ENCODE results near the gene CLTB.

Gene CLTB

GRCh38 chr5:176432707-176433106, 16.4 kb upstream of the CLTB start:
- Histone ChIP-seq H3K36me3 (ENCODE audit: control insufficient read depth, low read length) (no peaks in the 10 kb centered on the region), H3K4me3 (ENCODE audit: low read length) (no peak overlapping the region), H3K27ac (ENCODE audit: low read depth, low read length) (no peak overlapping the region), H3F3A (ENCODE audit: control insufficient read depth, insufficient read depth) (no peaks in the 10 kb centered on the region), H3K9me2 (replicated peaks; ENCODE audit: control insufficient read depth, low read length) (no peaks in the 10 kb centered on the region), H4K20me1 (ENCODE audit: control insufficient read depth, insufficient read depth, low read depth, low read length) (no peaks in the 10 kb centered on the region), H3K9me3 (ENCODE audit: control insufficient read depth, insufficient read depth, low read length) (no peaks in the 10 kb centered on the region), H3K27me3 (ENCODE audit: control insufficient read depth, low read length) (peaks cover 10% of the 10 kb centered on the region), H3K4me1 (ENCODE audit: control insufficient read depth, low read length) (peaks cover 10% of the 10 kb centered on the region), H3K4me2 (ENCODE audit: low read length) (no peak overlapping the region), H3K79me2 (ENCODE audit: control insufficient read depth, low read length) (no peaks in the 10 kb centered on the region)
- no peak for TF ChIP-seq EZH2phosphoT487 (IDR thresholded peaks at IDR 0.05; ENCODE audit: borderline replicate concordance, low read length)
- TF ChIP-seq CTCF (IDR thresholded peaks at IDR 0.05; ENCODE audit: low read depth, low read length, poor library complexity, severe bottlenecking): no peak

GRCh38 chr5:176429972-176430371, 13.6 kb upstream of the CLTB start:
- Histone ChIP-seq H4K20me1 (ENCODE audit: control insufficient read depth, insufficient read depth, low read depth, low read length) (no peaks in the 10 kb centered on the region), H3K4me2 (ENCODE audit: low read length) (no peak overlapping the region), H3F3A (ENCODE audit: control insufficient read depth, insufficient read depth) (no peaks in the 10 kb centered on the region), H3K4me3 (ENCODE audit: low read length) (no peak overlapping the region), H3K9me3 (ENCODE audit: control insufficient read depth, insufficient read depth, low read length) (no peaks in the 10 kb centered on the region), H3K79me2 (ENCODE audit: control insufficient read depth, low read length) (no peaks in the 10 kb centered on the region), H3K27me3 (ENCODE audit: control insufficient read depth, low read length) (peaks cover 5% of the 10 kb centered on the region; the same call in 1 of the 2 replicates), H3K9me2 (replicated peaks; ENCODE audit: control insufficient read depth, low read length) (no peaks in the 10 kb centered on the region), H3K36me3 (ENCODE audit: control insufficient read depth, low read length) (no peaks in the 10 kb centered on the region), H3K4me1 (ENCODE audit: control insufficient read depth, low read length) (peaks cover 5% of the 10 kb centered on the region), H3K27ac (ENCODE audit: low read depth, low read length) (no peak overlapping the region)
- TF ChIP-seq EZH2phosphoT487 (IDR thresholded peaks at IDR 0.05; ENCODE audit: borderline replicate concordance, low read length) (no peak), CTCF (IDR thresholded peaks at IDR 0.05; ENCODE audit: low read depth, low read length, poor library complexity, severe bottlenecking) (no peak)

GRCh38 chr5:176427971-176428370, 11.6 kb upstream of the CLTB start:
- H3K36me3 ChIP-seq (ENCODE audit: control insufficient read depth, low read length): no peaks in the 10 kb centered on the region
- no peak overlapping the region for H3K4me2 ChIP-seq (ENCODE audit: low read length)
- H3K27ac ChIP-seq (ENCODE audit: low read depth, low read length): no peak overlapping the region
- no peak for TF ChIP-seq EZH2phosphoT487 (IDR thresholded peaks at IDR 0.05; ENCODE audit: borderline replicate concordance, low read length)
- no peak for TF ChIP-seq CTCF (IDR thresholded peaks at IDR 0.05; ENCODE audit: low read depth, low read length, poor library complexity, severe bottlenecking)
- no peaks in the 10 kb centered on the region for H3F3A ChIP-seq (ENCODE audit: control insufficient read depth, insufficient read depth)
- no peaks in the 10 kb centered on the region for H3K79me2 ChIP-seq (ENCODE audit: control insufficient read depth, low read length)
- no peaks in the 10 kb centered on the region for H3K9me3 ChIP-seq (ENCODE audit: control insufficient read depth, insufficient read depth, low read length)
- no peaks in the 10 kb centered on the region for H3K9me2 ChIP-seq (replicated peaks; ENCODE audit: control insufficient read depth, low read length)
- H4K20me1 ChIP-seq (ENCODE audit: control insufficient read depth, insufficient read depth, low read depth, low read length): no peaks in the 10 kb centered on the region
- peaks cover 5% of the 10 kb centered on the region; the same call in 1 of the 2 replicates for H3K27me3 ChIP-seq (ENCODE audit: control insufficient read depth, low read length)
- H3K4me3 ChIP-seq (ENCODE audit: low read length): no peak overlapping the region
- peaks cover 5% of the 10 kb centered on the region for H3K4me1 ChIP-seq (ENCODE audit: control insufficient read depth, low read length)
